ENCODE measurements around the gene KANSL3. TPM values are rescaled to one million over a fixed set of nuclear protein-coding genes. Genes with fewer than 3 reads are reported as not detected.

The KANSL3 gene
- total RNA-seq, 1 donor from 2014 or later = 31.7 TPM

- H3K27me3 ChIP-seq (ENCODE audit: low read depth) = no peaks in the 10 kb centered on the region
- no peak for TF ChIP-seq CTCF (IDR thresholded peaks at IDR 0.05; ENCODE audit: borderline replicate concordance)
- no peak for DNase-seq
- H3K4me1 ChIP-seq = no peaks in the 10 kb centered on the region
- no peaks in the 10 kb centered on the region for H3K36me3 ChIP-seq
- H3K9me3 ChIP-seq (replicated peaks) = no peaks in the 10 kb centered on the region
- intact Hi-C loops (cut with micrococcal nuclease) = no loop called here
- no peak overlapping the region for H3K4me3 ChIP-seq
- H3K27ac ChIP-seq (replicated peaks) = no peak overlapping the region
Measured at GRCh38 chr2:96578731-96579130, 59.4 kb downstream of the KANSL3 start.

- Histone ChIP-seq H3K27me3 (ENCODE audit: low read depth) (no peaks in the 10 kb centered on the region), H3K4me1 (no peaks in the 10 kb centered on the region), H3K36me3 (no peaks in the 10 kb centered on the region), H3K27ac (replicated peaks) (no peak overlapping the region), H3K4me3 (no peak overlapping the region), H3K9me3 (replicated peaks) (no peaks in the 10 kb centered on the region)
- no peak for TF ChIP-seq CTCF (IDR thresholded peaks at IDR 0.05; ENCODE audit: borderline replicate concordance)
- intact Hi-C loops (cut with micrococcal nuclease) = no loop called here
- DNase-seq = no peak
Measured at GRCh38 chr2:96577501-96577900, 60.6 kb downstream of the KANSL3 start.

DNA sequence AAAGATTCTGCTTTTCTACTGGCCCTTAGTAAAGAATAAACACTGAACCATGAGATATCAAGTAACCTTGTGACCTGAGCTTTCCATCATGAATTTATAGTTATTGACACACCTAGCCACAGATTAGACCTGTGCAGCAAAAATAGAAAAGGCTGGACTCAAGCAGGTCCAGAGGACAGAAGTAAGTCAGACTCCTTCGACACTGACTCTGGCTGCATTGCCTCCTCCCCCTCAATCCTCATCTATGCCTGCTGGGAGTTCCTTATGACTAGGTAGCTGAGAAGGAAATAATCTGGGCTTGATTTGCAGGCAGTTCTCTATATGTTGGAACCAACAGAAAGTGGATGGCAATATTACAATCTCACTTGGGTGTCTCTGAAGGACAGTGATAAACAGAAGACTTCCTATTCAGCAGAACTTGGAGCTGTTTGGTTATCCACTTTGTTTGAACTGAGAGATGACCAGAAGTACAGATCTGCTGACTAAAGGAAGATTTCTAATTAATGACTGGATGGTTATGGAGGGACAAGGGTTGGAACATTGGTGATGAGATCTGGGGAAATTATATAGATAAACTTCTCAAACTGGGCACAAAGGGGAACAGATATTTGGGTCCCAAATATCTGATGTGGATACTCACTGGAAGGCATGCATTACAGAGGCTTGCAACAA is 62.2 kb downstream of the KANSL3 start:
- no peaks in the 10 kb centered on the region for H3K27me3 ChIP-seq (ENCODE audit: low read depth)
- no peaks in the 10 kb centered on the region for H3K4me1 ChIP-seq
- no peak for TF ChIP-seq CTCF (IDR thresholded peaks at IDR 0.05; ENCODE audit: borderline replicate concordance)
- H3K36me3 ChIP-seq = no peaks in the 10 kb centered on the region
- no peaks in the 10 kb centered on the region for H3K9me3 ChIP-seq (replicated peaks)
- intact Hi-C loops (cut with micrococcal nuclease) = no loop called here
- H3K4me3 ChIP-seq = no peak overlapping the region
- H3K27ac ChIP-seq (replicated peaks) = no peak overlapping the region
- DNase-seq = no peak

DNA sequence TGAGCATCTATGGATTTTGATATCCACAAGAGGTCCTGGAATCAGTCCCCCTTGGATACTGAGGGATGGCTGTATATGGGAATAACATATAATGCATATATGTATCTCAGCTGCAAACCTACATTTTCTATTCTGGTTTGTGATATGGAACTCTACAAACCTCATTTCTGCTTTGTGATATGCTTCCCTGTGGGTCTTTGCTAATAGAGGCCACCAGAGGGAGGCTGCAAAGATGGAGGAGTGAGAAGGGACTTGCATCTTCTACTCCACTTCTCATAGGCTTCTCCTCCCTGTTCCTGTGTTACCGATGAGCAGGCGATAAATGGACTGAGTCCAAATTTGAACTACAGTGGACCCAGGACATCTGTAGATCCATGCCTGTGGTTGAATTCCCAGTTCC is 63.7 kb downstream of the KANSL3 start:
- intact Hi-C loops (cut with micrococcal nuclease) = no loop called here

GRCh38 chr2:96568094-96568493 is 70.0 kb downstream of the KANSL3 start:
- intact Hi-C loops (cut with micrococcal nuclease) = no loop called here
- no peak overlapping the region for H3K4me3 ChIP-seq
- H3K9me3 ChIP-seq (replicated peaks) = no peaks in the 10 kb centered on the region
- no peak for DNase-seq
- H3K4me1 ChIP-seq = peaks cover 6% of the 10 kb centered on the region
- no peaks in the 10 kb centered on the region for H3K36me3 ChIP-seq
- no peak overlapping the region for H3K27ac ChIP-seq (replicated peaks)
- no peaks in the 10 kb centered on the region for H3K27me3 ChIP-seq (ENCODE audit: low read depth)
- TF ChIP-seq CTCF (IDR thresholded peaks at IDR 0.05; ENCODE audit: borderline replicate concordance) = no peak

More for the DNA sequence above, 63.7 kb downstream of the KANSL3 start:
- Histone ChIP-seq H3K36me3 (no peaks in the 10 kb centered on the region), H3K4me1 (no peaks in the 10 kb centered on the region), H3K27ac (replicated peaks) (no peak overlapping the region), H3K9me3 (replicated peaks) (no peaks in the 10 kb centered on the region), H3K4me3 (no peak overlapping the region), H3K27me3 (ENCODE audit: low read depth) (no peaks in the 10 kb centered on the region)
- no peak for TF ChIP-seq CTCF (IDR thresholded peaks at IDR 0.05; ENCODE audit: borderline replicate concordance)
- no peak for DNase-seq
